Karpas-422 (cell line): ENCODE results near the gene ABCA3. TPM values are rescaled to one million over a fixed set of nuclear protein-coding genes. Genes with fewer than 3 reads are reported as not detected.

Experiments
- DNase-seq: peaks from one replicate; pipeline ENCODE4 v3.0.0-alpha.2; 2015
- H2AFZ ChIP-seq: fragments of 200-600 bp; sonication (generic); 2 replicates; pipeline ENCODE4 v1.6.1; 2014; ENCODE audit warnings: antibody characterized with exemption, low read length, mixed read lengths
- H3K27ac ChIP-seq: fragments of 200-600 bp; sonication (generic); 2 replicates; pipeline ENCODE4 v1.5.1; 2014; ENCODE audit warnings: mild to moderate bottlenecking, low read length, moderate library complexity
- H3K27me3 ChIP-seq: fragments of 200-600 bp; sonication (generic); 2 replicates; pipeline ENCODE4 v1.6.1; 2014; ENCODE audit warnings: low read length, mixed read lengths
- H3K36me3 ChIP-seq: fragments of 200-600 bp; sonication (generic); 2 replicates; pipeline ENCODE4 v1.6.1; 2014; ENCODE audit warnings: low read length, mixed read lengths; ENCODE audit not compliant: insufficient read depth
- H3K4me1 ChIP-seq: fragments of 200-600 bp; sonication (generic); 2 replicates; pipeline ENCODE4 v1.6.1; 2014; ENCODE audit warnings: mild to moderate bottlenecking, low read length, mixed read lengths
- H3K4me2 ChIP-seq: fragments of 200-600 bp; sonication (generic); 2 replicates; pipeline ENCODE4 v1.6.1; 2014; ENCODE audit warnings: low read length, low read depth, mild to moderate bottlenecking; ENCODE audit not compliant: poor library complexity, severe bottlenecking
- H3K4me3 ChIP-seq: fragments of 200-600 bp; sonication (generic); 2 replicates; pipeline ENCODE4 v1.5.1; 2014; ENCODE audit warnings: mild to moderate bottlenecking, antibody characterized with exemption, low read length, mixed read lengths
- H3K79me2 ChIP-seq: fragments of 200-600 bp; sonication (generic); 2 replicates; pipeline ENCODE4 v1.6.1; 2014; ENCODE audit warnings: mild to moderate bottlenecking, low read length, mixed read lengths
- H3K9ac ChIP-seq: fragments of 200-600 bp; sonication (generic); 2 replicates; pipeline ENCODE4 v1.6.0; 2014; ENCODE audit warnings: low read length
- H3K9me2 ChIP-seq: fragments of 200-600 bp; sonication (generic), shearing (Covaris generic); replicated peaks from 2 replicates; pipeline ENCODE4 v1.6.0; 2014; ENCODE audit warnings: mild to moderate bottlenecking, low read length, moderate library complexity; ENCODE audit not compliant: insufficient read depth
- H3K9me3 ChIP-seq: fragments of 300-700, 200-600 bp; sonication (generic); 2 replicates; pipeline ENCODE4 v1.6.1; 2014; ENCODE audit warnings: low read length, mixed read lengths
- H4K20me1 ChIP-seq: fragments of 200-600 bp; sonication (generic); 2 replicates; pipeline ENCODE4 v1.6.1; 2014; ENCODE audit warnings: mild to moderate bottlenecking, antibody characterized with exemption, low read length, low read depth; ENCODE audit not compliant: insufficient read depth
- total RNA-seq: library from RNA; depleted of rRNA; stranded (reverse); fragments of >200 nt; shearing (Covaris generic); gene quantifications from 2 replicates; pipeline ENCODE4 v1.2.3, GENCODE V29; 2014; ENCODE audit warnings: low replicate concordance

Gene ABCA3
- total RNA-seq, 1 experiment from 2014 or later: 0.37 TPM

DNA sequence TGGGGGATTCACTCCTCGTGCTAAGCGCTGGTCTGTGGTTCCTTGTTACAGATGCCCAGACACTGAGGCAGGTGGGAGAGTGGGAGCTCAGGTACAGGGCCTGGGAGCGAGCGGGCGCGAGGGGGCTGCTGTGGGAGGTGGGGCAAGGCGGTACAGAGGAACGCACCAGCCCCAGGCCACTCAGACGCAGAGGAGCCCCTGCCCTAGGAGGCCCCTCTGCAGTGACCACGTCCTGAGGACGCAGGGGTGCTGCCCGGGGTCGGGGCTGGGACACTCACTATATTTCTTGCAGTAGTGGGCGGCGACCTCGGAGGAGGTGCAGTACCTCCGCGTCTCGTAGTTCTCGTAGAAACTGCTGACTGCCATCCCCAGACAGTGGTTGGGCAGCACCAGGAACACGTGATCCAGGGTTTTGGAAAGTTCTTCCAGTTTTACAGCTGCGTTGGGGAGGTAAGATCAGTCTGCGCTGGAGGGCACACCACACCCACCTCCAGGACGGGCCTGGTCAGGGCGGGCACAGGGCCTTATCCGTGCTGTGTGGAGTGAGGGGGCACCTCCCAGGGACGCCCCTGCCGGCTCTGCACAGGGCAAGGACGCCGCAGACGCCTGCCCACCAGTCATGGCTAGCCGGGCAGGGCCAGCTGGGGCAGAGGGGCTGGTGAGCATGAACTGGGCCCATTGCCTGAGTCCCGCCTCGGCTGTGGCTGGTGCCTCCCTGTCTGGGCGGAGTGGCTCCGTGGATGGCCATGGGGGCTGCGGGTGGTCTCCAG is 56.3 kb downstream of the ABCA3 start:
- Histone ChIP-seq H2AFZ (no peak overlapping the region), H3K27me3 (no peaks in the 10 kb centered on the region), H3K27ac (no peak overlapping the region), H3K36me3 (no peaks in the 10 kb centered on the region), H3K9me2 (no peaks in the 10 kb centered on the region), H3K9ac (no peak overlapping the region), H3K4me3 (no peak overlapping the region), H3K4me1 (no peaks in the 10 kb centered on the region), H3K4me2 (no peak overlapping the region), H3K9me3 (no peaks in the 10 kb centered on the region), H3K79me2 (no peaks in the 10 kb centered on the region), H4K20me1 (no peaks in the 10 kb centered on the region)
- no peak for DNase-seq

DNA sequence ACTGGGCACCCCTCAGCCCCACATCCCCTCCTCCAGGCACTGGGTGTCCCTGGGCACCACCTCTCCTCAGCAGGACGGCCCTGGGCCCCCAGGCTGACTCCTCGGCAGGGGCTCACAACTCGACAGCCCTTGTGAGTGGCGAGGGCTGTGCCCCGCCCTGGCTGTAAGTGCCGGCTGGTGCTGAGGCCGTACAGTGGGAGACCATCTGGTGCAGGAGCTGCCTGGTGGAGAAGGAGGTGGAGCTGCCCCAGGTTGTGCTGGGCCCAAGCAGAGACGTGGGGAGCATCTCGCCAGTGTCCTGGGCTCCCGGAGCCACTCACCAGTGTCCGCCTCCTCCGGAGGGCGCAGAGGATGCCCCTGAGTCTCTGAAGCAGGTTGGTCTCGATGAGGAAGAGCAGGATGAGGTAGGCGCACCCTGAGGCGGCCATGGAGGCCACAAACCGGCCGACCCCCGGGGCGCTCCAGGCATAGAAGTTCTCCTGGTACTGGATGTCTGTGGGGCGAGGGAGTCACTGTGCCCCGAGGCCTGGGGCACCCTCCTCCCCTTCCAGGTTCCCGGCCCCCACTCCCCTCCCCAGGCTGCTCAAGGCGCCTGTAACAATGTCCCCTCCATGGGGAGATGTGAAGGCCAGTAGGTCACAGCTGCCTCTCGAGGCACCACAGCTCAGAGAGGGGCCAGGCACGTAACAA is 57.5 kb downstream of the ABCA3 start:
- Histone ChIP-seq H3K27ac (no peak overlapping the region), H3K27me3 (no peaks in the 10 kb centered on the region), H3K9me2 (no peaks in the 10 kb centered on the region), H3K4me1 (no peaks in the 10 kb centered on the region), H3K4me3 (no peak overlapping the region), H3K9me3 (no peaks in the 10 kb centered on the region), H2AFZ (no peak overlapping the region), H3K79me2 (no peaks in the 10 kb centered on the region), H3K36me3 (no peaks in the 10 kb centered on the region), H3K9ac (no peak overlapping the region), H4K20me1 (no peaks in the 10 kb centered on the region), H3K4me2 (no peak overlapping the region)
- no peak for DNase-seq

DNA sequence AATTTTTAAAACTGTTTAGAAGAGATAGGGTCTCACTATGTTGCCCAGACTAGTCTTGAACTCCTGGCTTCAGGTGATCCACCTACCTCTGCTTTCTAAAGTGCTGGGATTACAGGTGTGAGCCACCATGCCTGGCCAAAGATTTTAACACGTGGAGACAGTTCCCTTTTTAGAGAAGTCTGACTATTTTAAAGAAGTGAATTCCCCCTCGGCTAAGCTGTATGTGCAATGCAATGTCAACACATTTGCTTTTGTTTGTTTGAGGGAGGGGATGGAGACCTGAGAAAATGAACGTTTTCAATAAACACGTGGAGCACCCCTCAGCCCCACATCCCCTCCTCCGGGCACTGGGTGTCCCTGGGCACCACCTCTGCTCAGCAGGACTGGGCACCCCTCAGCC is 58.3 kb downstream of the ABCA3 start:
- no peaks in the 10 kb centered on the region for H3K27me3 ChIP-seq
- no peaks in the 10 kb centered on the region for H3K4me1 ChIP-seq
- H2AFZ ChIP-seq: no peak overlapping the region
- H3K27ac ChIP-seq: no peak overlapping the region
- no peaks in the 10 kb centered on the region for H3K79me2 ChIP-seq
- H3K9me2 ChIP-seq: no peaks in the 10 kb centered on the region
- H3K4me3 ChIP-seq: no peak overlapping the region
- no peak overlapping the region for H3K4me2 ChIP-seq
- no peaks in the 10 kb centered on the region for H4K20me1 ChIP-seq
- H3K9me3 ChIP-seq: no peaks in the 10 kb centered on the region
- no peak overlapping the region for H3K9ac ChIP-seq
- no peak for DNase-seq
- H3K36me3 ChIP-seq: no peaks in the 10 kb centered on the region

DNA sequence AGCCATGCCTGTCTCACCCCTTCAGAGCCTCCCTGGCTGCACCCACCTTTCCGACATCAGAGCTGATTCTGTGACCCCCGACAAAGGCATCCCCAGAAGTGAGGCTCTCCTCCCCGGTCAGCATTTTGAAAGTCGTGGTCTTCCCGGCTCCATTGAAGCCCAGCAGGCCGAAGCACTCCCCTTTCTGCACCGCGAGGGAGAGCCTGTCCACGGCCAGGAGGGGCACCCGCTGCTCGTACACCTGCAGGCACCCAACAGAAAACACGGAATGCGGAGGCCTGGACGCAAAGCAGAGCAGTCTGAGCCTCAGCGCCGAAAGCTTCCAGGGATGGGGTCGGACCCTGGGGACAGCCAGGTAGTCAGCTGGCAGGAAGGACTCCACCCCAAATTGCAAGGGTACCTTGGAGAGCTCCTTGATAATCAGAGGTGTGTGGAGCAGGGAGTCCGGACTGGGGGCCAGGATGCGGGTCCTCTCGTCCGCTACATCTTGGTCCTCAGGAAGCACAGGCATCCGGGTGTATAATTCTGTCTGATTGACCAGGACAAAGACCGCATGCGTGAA is 59.5 kb downstream of the ABCA3 start:
- Histone ChIP-seq H3K27me3 (no peaks in the 10 kb centered on the region), H3K9me3 (no peaks in the 10 kb centered on the region), H3K9me2 (no peaks in the 10 kb centered on the region), H3K4me3 (no peak overlapping the region), H3K79me2 (no peaks in the 10 kb centered on the region), H2AFZ (no peak overlapping the region), H3K36me3 (no peaks in the 10 kb centered on the region), H3K4me1 (no peaks in the 10 kb centered on the region), H3K9ac (no peak overlapping the region), H4K20me1 (no peaks in the 10 kb centered on the region), H3K4me2 (no peak overlapping the region), H3K27ac (no peak overlapping the region)
- DNase-seq: no peak

DNA sequence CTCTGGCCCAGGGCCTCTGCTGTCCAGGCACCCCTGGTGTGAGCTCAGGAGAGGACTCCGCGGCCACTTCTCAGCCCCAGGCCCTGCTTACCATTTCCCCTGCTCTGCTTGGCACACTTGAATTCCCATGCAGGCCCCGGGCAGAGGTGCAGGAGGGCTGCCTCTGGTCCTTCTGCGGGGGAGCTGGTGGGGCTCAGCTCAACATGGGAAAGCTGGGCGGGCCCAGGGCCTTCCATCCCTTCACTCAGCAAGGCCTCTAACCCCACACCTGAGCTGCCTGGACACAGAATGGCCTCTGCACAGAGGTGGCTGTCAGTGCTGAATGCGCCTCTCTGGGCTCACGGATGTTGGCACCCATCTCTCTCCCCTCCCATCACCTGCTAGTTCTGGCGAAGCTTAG is 60.1 kb downstream of the ABCA3 start:
- H3K4me2 ChIP-seq: no peak overlapping the region
- no peaks in the 10 kb centered on the region for H4K20me1 ChIP-seq
- no peaks in the 10 kb centered on the region for H3K9me2 ChIP-seq
- no peak for DNase-seq
- H3K9me3 ChIP-seq: no peaks in the 10 kb centered on the region
- no peaks in the 10 kb centered on the region for H3K27me3 ChIP-seq
- H3K79me2 ChIP-seq: no peaks in the 10 kb centered on the region
- H3K27ac ChIP-seq: no peak overlapping the region
- no peaks in the 10 kb centered on the region for H3K4me1 ChIP-seq
- H3K36me3 ChIP-seq: no peaks in the 10 kb centered on the region
- no peak overlapping the region for H3K9ac ChIP-seq
- no peak overlapping the region for H3K4me3 ChIP-seq
- no peak overlapping the region for H2AFZ ChIP-seq

DNA sequence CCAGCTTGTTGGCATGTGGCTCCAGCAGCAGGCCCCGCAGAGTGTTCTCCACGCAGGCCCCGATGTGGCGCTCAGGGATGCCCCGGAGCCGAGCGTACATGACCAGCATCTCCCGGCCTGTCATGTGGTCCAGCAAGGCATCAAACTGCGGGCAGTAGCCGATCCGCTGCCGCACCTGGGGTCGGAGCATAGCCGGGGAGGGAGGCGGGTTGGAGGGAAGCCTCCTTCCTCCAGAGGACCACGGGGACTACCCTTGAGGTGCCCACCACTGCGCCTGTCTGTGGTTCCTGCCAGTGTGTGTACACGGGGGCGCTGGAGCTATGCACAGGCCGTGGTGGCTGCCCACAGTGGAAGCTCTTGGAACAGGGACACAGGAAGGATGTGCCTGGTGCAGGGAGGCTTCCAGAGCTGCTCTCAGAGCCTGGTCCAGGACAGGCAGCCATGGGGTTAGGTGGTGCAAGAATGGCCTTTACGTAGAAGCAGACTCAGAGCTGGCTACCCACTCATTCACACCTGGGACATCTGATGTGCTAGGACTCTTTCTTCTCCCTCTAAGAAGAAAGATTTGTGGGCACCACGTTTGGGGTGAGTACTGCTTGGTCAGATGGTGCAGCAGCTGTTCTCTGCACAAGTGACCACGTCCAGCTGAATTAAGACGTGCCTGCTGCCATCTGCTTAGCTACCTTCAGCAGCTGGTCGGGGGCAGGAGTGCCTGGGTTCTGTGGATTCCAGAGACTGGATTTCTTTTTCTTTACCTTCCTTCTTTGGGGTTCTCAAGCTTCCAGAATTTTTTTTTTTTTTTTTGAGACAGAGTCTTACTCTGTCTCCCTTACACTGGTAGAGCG is 61.4 kb downstream of the ABCA3 start:
- Histone ChIP-seq H3K27ac (no peak overlapping the region), H3K4me3 (no peak overlapping the region), H3K4me2 (no peak overlapping the region), H4K20me1 (no peaks in the 10 kb centered on the region), H3K4me1 (no peaks in the 10 kb centered on the region), H3K9me3 (no peaks in the 10 kb centered on the region), H2AFZ (no peak overlapping the region), H3K9ac (no peak overlapping the region), H3K79me2 (no peaks in the 10 kb centered on the region), H3K9me2 (no peaks in the 10 kb centered on the region), H3K27me3 (no peaks in the 10 kb centered on the region), H3K36me3 (no peaks in the 10 kb centered on the region)
- no peak for DNase-seq

DNA sequence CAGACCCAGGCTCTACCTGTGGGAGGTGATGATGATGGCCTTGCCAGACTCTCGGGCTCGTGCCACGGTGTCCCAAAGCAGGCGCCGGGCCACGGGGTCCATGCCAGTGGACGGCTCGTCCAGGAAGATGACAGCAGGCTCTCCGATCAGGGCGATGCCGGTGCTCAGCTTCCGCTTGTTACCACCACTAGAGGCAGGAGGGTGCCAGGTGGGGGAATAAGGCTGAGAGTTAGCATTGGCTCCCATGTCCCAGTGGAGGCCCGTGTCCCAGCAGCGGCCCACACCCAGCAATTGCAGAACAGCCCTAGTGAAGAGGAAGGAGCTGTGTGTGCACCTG is 62.3 kb downstream of the ABCA3 start:
- Histone ChIP-seq H4K20me1 (no peaks in the 10 kb centered on the region), H2AFZ (no peak overlapping the region), H3K27me3 (no peaks in the 10 kb centered on the region), H3K4me2 (no peak overlapping the region), H3K9me2 (no peaks in the 10 kb centered on the region), H3K9ac (no peak overlapping the region), H3K9me3 (no peaks in the 10 kb centered on the region), H3K79me2 (no peaks in the 10 kb centered on the region), H3K4me1 (no peaks in the 10 kb centered on the region), H3K4me3 (no peak overlapping the region), H3K36me3 (no peaks in the 10 kb centered on the region), H3K27ac (no peak overlapping the region)
- DNase-seq: peak; percentile 54
